K562 (cell line): ENCODE measurements around the gene TMEM117. TPM values are rescaled to one million over a fixed set of nuclear protein-coding genes. Genes with fewer than 3 reads are reported as not detected.

Experiments
- ATAC-seq: fragments of 200-7000 bp; cut with Tn5 transposase; 3 replicates; pipeline ENCODE4 v1.9.1; 2020; ENCODE audit warnings: moderate library complexity
- BruUV-seq: library from RNA; stranded (reverse); fragments of 400-500 nt; replicated peaks from 2 replicates; lab custom pipeline; 2021; lab: Mats Ljungman, UMichigan
- CTCF ChIA-PET: fragments of 300-600 bp; formaldehyde crosslinking; extraction: SDS; loops from one replicate; lab custom pipeline; 2021; ENCODE audit warnings: low intra/inter-chr PET ratio; lab: Yijun Ruan, JAX
- POLR2A ChIA-PET: fragments of 300-600, 350-650 bp; sonication (Branson Sonifier 250); formaldehyde crosslinking; extraction: SDS; loops from one replicate; lab custom pipeline; 2021; ENCODE audit warnings: antibody characterized with exemption, inconsistent platforms; lab: Yijun Ruan, JAX
- DNase-seq, 4 experiments: peaks; one replicate each; pipeline versions ENCODE4 v3.0.0 to v3.0.0-alpha.2; 2011 to 2018; ENCODE audit warnings: low spot score in 3 of 4, mixed read lengths in 3 of 4; ENCODE audit errors: extremely low read depth in 1 of 4
- FAIRE-seq: peaks from 2 replicates; lab custom pipeline; 2011; peaks lifted over from hg19 to GRCh38; lab: Jason Lieb, UNC
- H2AFZ ChIP-seq: 2 replicates; pipeline ENCODE4 v1.6.0; 2011; ENCODE audit warnings: low read depth, low read length, control low read depth, inconsistent platforms
- H3K27ac ChIP-seq: fragments of 200-600 bp; 3 replicates; pipeline ENCODE4 v1.8.0; 2011; ENCODE audit warnings: low read depth, mild to moderate bottlenecking, control low read depth, inconsistent platforms, low read length, moderate library complexity, mixed read lengths; ENCODE audit errors: extremely low read depth
- H3K27me3 ChIP-seq, 2 experiments: fragments of 300-600 bp in 1 of 2; 2 replicates in 1 of 2; 3 replicates in 1 of 2; pipeline versions ENCODE4 v1.6.0 to v1.8.0; 2011; ENCODE audit warnings: inconsistent platforms in 2 of 2, low read length in 2 of 2, mild to moderate bottlenecking in 1 of 2, mixed read lengths in 1 of 2, moderate library complexity in 1 of 2; ENCODE audit not compliant: control insufficient read depth in 2 of 2, insufficient read depth in 2 of 2
- H3K36me3 ChIP-seq: fragments of 300-600 bp; 3 replicates; pipeline ENCODE4 v1.8.0; 2011; ENCODE audit warnings: mild to moderate bottlenecking, low read length, inconsistent platforms; ENCODE audit not compliant: control insufficient read depth, insufficient read depth
- H3K4me1 ChIP-seq, 2 experiments: fragments of 200-600 bp in 1 of 2; replicated peaks in 1 of 2; 2 replicates in 1 of 2; 3 replicates in 1 of 2; pipeline versions ENCODE4 v1.5.1 to v1.8.0; 2011; ENCODE audit warnings: inconsistent platforms in 2 of 2, low read length in 2 of 2, mild to moderate bottlenecking in 1 of 2, mixed read lengths in 1 of 2, moderate library complexity in 1 of 2; ENCODE audit not compliant: control insufficient read depth in 2 of 2, insufficient read depth in 2 of 2
- H3K4me2 ChIP-seq: 2 replicates; pipeline ENCODE4 v1.6.1; 2011; ENCODE audit warnings: low read length, control low read depth, inconsistent platforms, mixed read lengths; ENCODE audit not compliant: insufficient read depth
- H3K4me3 ChIP-seq: fragments of 200-600 bp; sonication (generic), shearing (Covaris generic); 2 replicates; pipeline ENCODE4 v1.5.1; 2016; ENCODE audit warnings: control low read depth, inconsistent platforms
- H3K79me2 ChIP-seq: fragments of 200-600 bp; 3 replicates; pipeline ENCODE4 v1.8.0; 2011; ENCODE audit warnings: low read length, inconsistent platforms; ENCODE audit not compliant: control insufficient read depth, insufficient read depth
- H3K9ac ChIP-seq, 2 experiments: 2 replicates each; pipeline versions ENCODE4 v1.6.0 to v1.6.1; 2011; ENCODE audit warnings: low read depth in 2 of 2, low read length in 2 of 2, control low read depth in 1 of 2, inconsistent platforms in 1 of 2, mild to moderate bottlenecking in 1 of 2, mixed read lengths in 1 of 2; ENCODE audit not compliant: insufficient read depth in 1 of 2
- H3K9me1 ChIP-seq: one replicate; pipeline ENCODE4 v1.6.0; 2011; ENCODE audit warnings: inconsistent platforms, mild to moderate bottlenecking, low read length, moderate library complexity; ENCODE audit not compliant: control insufficient read depth, insufficient read depth
- H3K9me3 ChIP-seq: replicated peaks from 2 replicates; pipeline ENCODE4 v1.5.1; 2011; ENCODE audit warnings: low read depth, low read length, inconsistent platforms; ENCODE audit not compliant: control insufficient read depth, insufficient read depth
- H4K20me1 ChIP-seq: replicated peaks from 2 replicates; pipeline ENCODE4 v1.6.1; 2011; ENCODE audit warnings: low read length, inconsistent platforms, mixed read lengths; ENCODE audit not compliant: control insufficient read depth, insufficient read depth
- ARID3A ChIP-seq: IDR thresholded peaks from 2 replicates; pipeline ENCODE4 v1.6.1; 2012; ENCODE audit warnings: low read depth, low read length, improper control_type of control experiment, borderline replicate concordance
- DACH1 ChIP-seq: fragments of 450-650 bp; IDR thresholded peaks from 2 replicates; pipeline ENCODE4 v1.6.1; 2018; ENCODE audit not compliant: partially characterized antibody
- E2F1 ChIP-seq: sonication (generic); formaldehyde crosslinking; IDR thresholded peaks from 2 replicates; pipeline ENCODE4 v1.8.1; 2023; ENCODE audit warnings: mild to moderate bottlenecking, missing genetic modification reagents, moderate library complexity
- ETS1 ChIP-seq: conservative IDR thresholded peaks from 2 replicates; pipeline ENCODE4 v1.6.1; 2011; ENCODE audit warnings: low read depth, mild to moderate bottlenecking, low read length; ENCODE audit not compliant: control insufficient read depth
- SETDB1 ChIP-seq: IDR thresholded peaks from one replicate; pipeline ENCODE4 v1.6.1; 2012; ENCODE audit warnings: low read length, control low read depth, inconsistent platforms
- TRIM24 ChIP-seq, 2 experiments: fragments of 450-650 bp; IDR thresholded peaks; 2 replicates each; pipeline ENCODE4 v1.6.1; 2016
- ZEB2 ChIP-seq: fragments of 450-650 bp; IDR thresholded peaks from 2 replicates; pipeline ENCODE4 v1.6.1; 2016
- ZNF263 ChIP-seq: sonication (generic); formaldehyde crosslinking; IDR thresholded peaks from 2 replicates; pipeline ENCODE4 v1.8.0; 2022; ENCODE audit warnings: mild to moderate bottlenecking, missing genetic modification reagents, borderline replicate concordance
- in situ Hi-C: fragments of 300-500 bp; cut with MboI; formaldehyde crosslinking; loops from 4 replicates; pipeline ENCODE4 v1.15.0; 2018; ENCODE audit warnings: inconsistent platforms, mixed read lengths
- intact Hi-C: fragments of 100-400 bp; cut with micrococcal nuclease; formaldehyde crosslinking; loops from 2 replicates; pipeline ENCODE4 v1.14.2; 2022
- polyA plus RNA-seq, 8 experiments: library from polyadenylated mRNA; depleted of rRNA in 4 of 8; stranded (reverse) in 5 of 8; unstranded in 3 of 8; fragments of >200 nt; fragmentation: Nextera tagmentation in 2 of 8; fragmentation: Illumina TruSeq in 1 of 8; extraction: Ambion mirVana in 2 of 8; extraction: Trizol in 1 of 8; gene quantifications; 2 replicates each; pipeline versions ENCODE4 v1.2.1 to v1.2.3, GENCODE V29; 2011 to 2014; ENCODE audit warnings: inconsistent platforms in 1 of 8, missing spikeins in 1 of 8
- total RNA-seq, 7 experiments: library from RNA; depleted of rRNA in 6 of 7; stranded (reverse); fragments of >200 nt in 6 of 7; fragmentation: Illumina TruSeq in 2 of 7; extraction: Trizol in 2 of 7; gene quantifications; 2 replicates each; pipeline versions ENCODE4 v1.2.1 to v1.2.3, GENCODE V29; 2011 to 2021; ENCODE audit warnings: low replicate concordance in 1 of 7
- TF ChIP-seq, protein P1 (sequence below): sonication (generic); formaldehyde crosslinking; IDR thresholded peaks from 2 replicates; pipeline ENCODE4 v1.9.0; 2022; ENCODE audit warnings: mild to moderate bottlenecking, missing genetic modification reagents
- TF ChIP-seq, protein P2 (sequence below): fragments of 450-650 bp; IDR thresholded peaks from 2 replicates; pipeline ENCODE4 v1.6.1; 2017; ENCODE audit warnings: antibody characterized with exemption, mild to moderate bottlenecking
- TF ChIP-seq, protein P3 (sequence below): fragments of 250-450 bp; sonication (Bioruptor Pico); IDR thresholded peaks from 2 replicates; pipeline ENCODE4 v1.8.0; 2021; ENCODE audit warnings: mild to moderate bottlenecking, moderate library complexity

Gene TMEM117
- total and polyA plus RNA-seq, 9 of the 15 experiments (the other 6 are each of a cell fraction or from before 2014, with no cell fraction given), result 0.31 to 2.8 (median 1.0) TPM

DNA sequence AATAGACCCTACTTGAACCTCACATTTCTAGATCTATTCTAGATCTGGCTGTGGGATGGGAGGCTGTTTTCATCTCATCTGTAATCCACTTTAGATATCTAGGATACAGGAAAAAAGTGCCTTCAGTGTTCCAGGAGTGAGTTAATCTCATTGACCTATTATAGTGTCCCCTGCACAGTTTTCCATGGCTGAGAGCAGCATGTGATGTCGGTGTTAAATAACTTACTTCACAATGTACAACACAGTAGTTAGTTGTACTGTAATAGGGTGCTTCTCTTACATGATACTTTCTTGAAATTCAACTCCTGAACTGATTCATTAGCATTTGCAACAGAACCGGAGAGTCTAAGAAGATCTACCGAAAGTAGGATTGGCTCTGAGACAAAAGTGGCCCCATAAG is 62.6 kb downstream of the TMEM117 start (continued):
- TF ChIP-seq, protein P1, sequence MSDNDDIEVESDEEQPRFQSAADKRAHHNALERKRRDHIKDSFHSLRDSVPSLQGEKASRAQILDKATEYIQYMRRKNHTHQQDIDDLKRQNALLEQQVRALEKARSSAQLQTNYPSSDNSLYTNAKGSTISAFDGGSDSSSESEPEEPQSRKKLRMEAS, result no peak

DNA sequence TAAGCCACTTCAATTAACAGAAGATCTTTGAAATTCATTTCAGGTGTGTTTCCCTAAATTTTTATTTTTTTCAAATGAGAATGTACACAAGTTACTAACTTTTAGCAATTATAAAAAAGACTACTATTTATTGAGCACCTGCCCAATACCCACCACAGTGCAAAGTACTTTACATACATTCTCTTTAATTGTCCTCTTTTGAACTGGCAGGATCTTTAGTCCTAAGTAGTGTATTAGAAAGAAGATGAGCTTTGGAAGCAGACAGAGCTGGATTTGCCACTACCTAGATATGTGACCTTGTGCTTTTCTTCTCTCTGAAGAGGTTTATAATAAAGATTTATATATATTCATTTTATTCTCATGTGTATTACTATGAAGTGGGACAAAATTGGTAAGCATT is 63.7 kb downstream of the TMEM117 start:
- H3K27ac ChIP-seq, result no peak overlapping the region
- no TSS peak for BruUV-seq
- H3K9ac ChIP-seq, result no peak overlapping the region
- no peaks in the 10 kb centered on the region for H3K4me1 ChIP-seq
- H3K36me3 ChIP-seq, result no peaks in the 10 kb centered on the region
- H3K9me1 ChIP-seq, result no peaks in the 10 kb centered on the region
- ChIA-PET POLR2A (interaction anchor here (0.6 kb wide), 1 partner anchor 1827 kb away, joined by 3 read pairs; no protein-coding TSS in a partner anchor), CTCF (no interaction called here)
- no peaks in the 10 kb centered on the region for H4K20me1 ChIP-seq
- no peaks in the 10 kb centered on the region for H3K9me3 ChIP-seq
- no peaks in the 10 kb centered on the region for H3K79me2 ChIP-seq
- ATAC-seq (no peak), FAIRE-seq (no peak), DNase-seq (no peak)
- H3K27me3 ChIP-seq, result no peaks in the 10 kb centered on the region
- no peak overlapping the region for H3K4me3 ChIP-seq
- intact Hi-C loops (no loop called here), in situ Hi-C loops (no loop called here)
- H2AFZ ChIP-seq, result no peak overlapping the region
- no peak overlapping the region for H3K4me2 ChIP-seq
- no peak for TF ChIP-seq ETS1
- no peak for TF ChIP-seq E2F1
- no peak for TF ChIP-seq TRIM24 (IDR thresholded peaks at IDR 0.05)
- no peak for TF ChIP-seq SETDB1
- TF ChIP-seq, protein P2, sequence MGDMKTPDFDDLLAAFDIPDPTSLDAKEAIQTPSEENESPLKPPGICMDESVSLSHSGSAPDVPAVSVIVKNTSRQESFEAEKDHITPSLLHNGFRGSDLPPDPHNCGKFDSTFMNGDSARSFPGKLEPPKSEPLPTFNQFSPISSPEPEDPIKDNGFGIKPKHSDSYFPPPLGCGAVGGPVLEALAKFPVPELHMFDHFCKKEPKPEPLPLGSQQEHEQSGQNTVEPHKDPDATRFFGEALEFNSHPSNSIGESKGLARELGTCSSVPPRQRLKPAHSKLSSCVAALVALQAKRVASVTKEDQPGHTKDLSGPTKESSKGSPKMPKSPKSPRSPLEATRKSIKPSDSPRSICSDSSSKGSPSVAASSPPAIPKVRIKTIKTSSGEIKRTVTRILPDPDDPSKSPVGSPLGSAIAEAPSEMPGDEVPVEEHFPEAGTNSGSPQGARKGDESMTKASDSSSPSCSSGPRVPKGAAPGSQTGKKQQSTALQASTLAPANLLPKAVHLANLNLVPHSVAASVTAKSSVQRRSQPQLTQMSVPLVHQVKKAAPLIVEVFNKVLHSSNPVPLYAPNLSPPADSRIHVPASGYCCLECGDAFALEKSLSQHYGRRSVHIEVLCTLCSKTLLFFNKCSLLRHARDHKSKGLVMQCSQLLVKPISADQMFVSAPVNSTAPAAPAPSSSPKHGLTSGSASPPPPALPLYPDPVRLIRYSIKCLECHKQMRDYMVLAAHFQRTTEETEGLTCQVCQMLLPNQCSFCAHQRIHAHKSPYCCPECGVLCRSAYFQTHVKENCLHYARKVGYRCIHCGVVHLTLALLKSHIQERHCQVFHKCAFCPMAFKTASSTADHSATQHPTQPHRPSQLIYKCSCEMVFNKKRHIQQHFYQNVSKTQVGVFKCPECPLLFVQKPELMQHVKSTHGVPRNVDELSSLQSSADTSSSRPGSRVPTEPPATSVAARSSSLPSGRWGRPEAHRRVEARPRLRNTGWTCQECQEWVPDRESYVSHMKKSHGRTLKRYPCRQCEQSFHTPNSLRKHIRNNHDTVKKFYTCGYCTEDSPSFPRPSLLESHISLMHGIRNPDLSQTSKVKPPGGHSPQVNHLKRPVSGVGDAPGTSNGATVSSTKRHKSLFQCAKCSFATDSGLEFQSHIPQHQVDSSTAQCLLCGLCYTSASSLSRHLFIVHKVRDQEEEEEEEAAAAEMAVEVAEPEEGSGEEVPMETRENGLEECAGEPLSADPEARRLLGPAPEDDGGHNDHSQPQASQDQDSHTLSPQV, result no peak
- TF ChIP-seq ZNF263 (CRISPR knock-in tag), result no peak
- no peak for TF ChIP-seq DACH1
- no peak for TF ChIP-seq ZEB2
- TF ChIP-seq, protein P3, sequence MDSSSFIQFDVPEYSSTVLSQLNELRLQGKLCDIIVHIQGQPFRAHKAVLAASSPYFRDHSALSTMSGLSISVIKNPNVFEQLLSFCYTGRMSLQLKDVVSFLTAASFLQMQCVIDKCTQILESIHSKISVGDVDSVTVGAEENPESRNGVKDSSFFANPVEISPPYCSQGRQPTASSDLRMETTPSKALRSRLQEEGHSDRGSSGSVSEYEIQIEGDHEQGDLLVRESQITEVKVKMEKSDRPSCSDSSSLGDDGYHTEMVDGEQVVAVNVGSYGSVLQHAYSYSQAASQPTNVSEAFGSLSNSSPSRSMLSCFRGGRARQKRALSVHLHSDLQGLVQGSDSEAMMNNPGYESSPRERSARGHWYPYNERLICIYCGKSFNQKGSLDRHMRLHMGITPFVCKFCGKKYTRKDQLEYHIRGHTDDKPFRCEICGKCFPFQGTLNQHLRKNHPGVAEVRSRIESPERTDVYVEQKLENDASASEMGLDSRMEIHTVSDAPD, result no peak
- no peak for TF ChIP-seq ARID3A
